Measurements from ENCODE around the gene MYLIP.

DNA sequence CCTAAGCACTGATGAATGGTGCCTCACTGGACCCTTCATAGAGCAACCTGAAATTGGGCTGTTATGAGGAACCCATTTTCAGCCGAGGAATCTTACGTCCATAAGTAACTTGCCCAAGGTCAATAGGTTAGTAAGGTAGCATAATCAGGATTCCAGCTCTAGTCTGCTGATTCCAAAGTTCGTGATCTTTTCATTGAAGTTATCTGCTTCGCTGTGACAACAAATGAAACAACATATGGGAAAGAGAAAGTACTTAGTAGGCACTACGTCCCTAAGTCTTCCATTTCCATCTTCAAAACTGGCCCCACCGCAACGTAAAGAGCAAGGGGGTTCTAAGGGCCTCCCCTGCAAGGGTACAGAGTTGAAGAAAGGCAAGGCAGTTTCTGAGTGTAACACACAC lies 49.5 kb downstream of the MYLIP start:
- TF ChIP-seq, protein P1, sequence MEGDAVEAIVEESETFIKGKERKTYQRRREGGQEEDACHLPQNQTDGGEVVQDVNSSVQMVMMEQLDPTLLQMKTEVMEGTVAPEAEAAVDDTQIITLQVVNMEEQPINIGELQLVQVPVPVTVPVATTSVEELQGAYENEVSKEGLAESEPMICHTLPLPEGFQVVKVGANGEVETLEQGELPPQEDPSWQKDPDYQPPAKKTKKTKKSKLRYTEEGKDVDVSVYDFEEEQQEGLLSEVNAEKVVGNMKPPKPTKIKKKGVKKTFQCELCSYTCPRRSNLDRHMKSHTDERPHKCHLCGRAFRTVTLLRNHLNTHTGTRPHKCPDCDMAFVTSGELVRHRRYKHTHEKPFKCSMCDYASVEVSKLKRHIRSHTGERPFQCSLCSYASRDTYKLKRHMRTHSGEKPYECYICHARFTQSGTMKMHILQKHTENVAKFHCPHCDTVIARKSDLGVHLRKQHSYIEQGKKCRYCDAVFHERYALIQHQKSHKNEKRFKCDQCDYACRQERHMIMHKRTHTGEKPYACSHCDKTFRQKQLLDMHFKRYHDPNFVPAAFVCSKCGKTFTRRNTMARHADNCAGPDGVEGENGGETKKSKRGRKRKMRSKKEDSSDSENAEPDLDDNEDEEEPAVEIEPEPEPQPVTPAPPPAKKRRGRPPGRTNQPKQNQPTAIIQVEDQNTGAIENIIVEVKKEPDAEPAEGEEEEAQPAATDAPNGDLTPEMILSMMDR (conservative IDR thresholded peaks at IDR 0.05; ENCODE audit: low read depth in 2 of 2), result no peak
- TF ChIP-seq, protein P2, sequence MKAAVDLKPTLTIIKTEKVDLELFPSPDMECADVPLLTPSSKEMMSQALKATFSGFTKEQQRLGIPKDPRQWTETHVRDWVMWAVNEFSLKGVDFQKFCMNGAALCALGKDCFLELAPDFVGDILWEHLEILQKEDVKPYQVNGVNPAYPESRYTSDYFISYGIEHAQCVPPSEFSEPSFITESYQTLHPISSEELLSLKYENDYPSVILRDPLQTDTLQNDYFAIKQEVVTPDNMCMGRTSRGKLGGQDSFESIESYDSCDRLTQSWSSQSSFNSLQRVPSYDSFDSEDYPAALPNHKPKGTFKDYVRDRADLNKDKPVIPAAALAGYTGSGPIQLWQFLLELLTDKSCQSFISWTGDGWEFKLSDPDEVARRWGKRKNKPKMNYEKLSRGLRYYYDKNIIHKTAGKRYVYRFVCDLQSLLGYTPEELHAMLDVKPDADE (IDR thresholded peaks at IDR 0.05), result no peak
- TF ChIP-seq EZH2 (IDR thresholded peaks at IDR 0.05; ENCODE audit: low read depth, unreplicated experiment) (no peak), POLR2AphosphoS5 (IDR thresholded peaks at IDR 0.05; ENCODE audit: low read depth) (no peak), JUNB (IDR thresholded peaks at IDR 0.05; ENCODE audit: unreplicated experiment) (no peak), EZH2phosphoT487 (IDR thresholded peaks at IDR 0.05; ENCODE audit: unreplicated experiment) (no peak), CREB1 (CRISPR knock-in tag; IDR thresholded peaks at IDR 0.05; ENCODE audit: low read depth) (no peak), ZNF331 (CRISPR knock-in tag; IDR thresholded peaks at IDR 0.05; ENCODE audit: low read depth) (no peak), STAT1 (IDR thresholded peaks at IDR 0.05; ENCODE audit: unreplicated experiment) (no peak), ZNF114 (CRISPR knock-in tag; IDR thresholded peaks at IDR 0.05) (no peak)
- TF ChIP-seq, protein P3, sequence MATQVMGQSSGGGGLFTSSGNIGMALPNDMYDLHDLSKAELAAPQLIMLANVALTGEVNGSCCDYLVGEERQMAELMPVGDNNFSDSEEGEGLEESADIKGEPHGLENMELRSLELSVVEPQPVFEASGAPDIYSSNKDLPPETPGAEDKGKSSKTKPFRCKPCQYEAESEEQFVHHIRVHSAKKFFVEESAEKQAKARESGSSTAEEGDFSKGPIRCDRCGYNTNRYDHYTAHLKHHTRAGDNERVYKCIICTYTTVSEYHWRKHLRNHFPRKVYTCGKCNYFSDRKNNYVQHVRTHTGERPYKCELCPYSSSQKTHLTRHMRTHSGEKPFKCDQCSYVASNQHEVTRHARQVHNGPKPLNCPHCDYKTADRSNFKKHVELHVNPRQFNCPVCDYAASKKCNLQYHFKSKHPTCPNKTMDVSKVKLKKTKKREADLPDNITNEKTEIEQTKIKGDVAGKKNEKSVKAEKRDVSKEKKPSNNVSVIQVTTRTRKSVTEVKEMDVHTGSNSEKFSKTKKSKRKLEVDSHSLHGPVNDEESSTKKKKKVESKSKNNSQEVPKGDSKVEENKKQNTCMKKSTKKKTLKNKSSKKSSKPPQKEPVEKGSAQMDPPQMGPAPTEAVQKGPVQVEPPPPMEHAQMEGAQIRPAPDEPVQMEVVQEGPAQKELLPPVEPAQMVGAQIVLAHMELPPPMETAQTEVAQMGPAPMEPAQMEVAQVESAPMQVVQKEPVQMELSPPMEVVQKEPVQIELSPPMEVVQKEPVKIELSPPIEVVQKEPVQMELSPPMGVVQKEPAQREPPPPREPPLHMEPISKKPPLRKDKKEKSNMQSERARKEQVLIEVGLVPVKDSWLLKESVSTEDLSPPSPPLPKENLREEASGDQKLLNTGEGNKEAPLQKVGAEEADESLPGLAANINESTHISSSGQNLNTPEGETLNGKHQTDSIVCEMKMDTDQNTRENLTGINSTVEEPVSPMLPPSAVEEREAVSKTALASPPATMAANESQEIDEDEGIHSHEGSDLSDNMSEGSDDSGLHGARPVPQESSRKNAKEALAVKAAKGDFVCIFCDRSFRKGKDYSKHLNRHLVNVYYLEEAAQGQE (IDR thresholded peaks at IDR 0.05; ENCODE audit: unreplicated experiment), result no peak
